ENCODE results near the gene GTF3C1.
"Not testable (repeated sequence)": the region's sequence is repeated elsewhere in the genome, so short reads cannot be mapped to it uniquely, and the experiment has no call there.

GTF3C1 gene

GRCh38 chr16:27437946-27438345 is 111.8 kb downstream of the GTF3C1 start:
- no peak overlapping the region for H3K27ac ChIP-seq (ENCODE audit: low read length)
- no peaks in the 10 kb centered on the region for H4K20me1 ChIP-seq (ENCODE audit: insufficient read depth, low read length)
- no peaks in the 10 kb centered on the region for H3F3A ChIP-seq (ENCODE audit: insufficient read depth, low read length)
- H3K4me1 ChIP-seq (ENCODE audit: low read length): no peaks in the 10 kb centered on the region
- H3K9me3 ChIP-seq (replicated peaks; ENCODE audit: insufficient read depth, low read length): no peaks in the 10 kb centered on the region
- no peak for DNase-seq
- H3K36me3 ChIP-seq (replicated peaks; ENCODE audit: insufficient read depth, low read length): no peaks in the 10 kb centered on the region
- no peaks in the 10 kb centered on the region for H3K9me2 ChIP-seq (replicated peaks; ENCODE audit: insufficient read depth, low read length)
- H3K4me3 ChIP-seq (ENCODE audit: low read length): no peak overlapping the region
- H3K27me3 ChIP-seq (replicated peaks; ENCODE audit: insufficient read depth, low read length): no peaks in the 10 kb centered on the region
- no peak overlapping the region for H3K4me2 ChIP-seq (ENCODE audit: low read depth, low read length)
- H3K79me2 ChIP-seq (ENCODE audit: low read length): no peaks in the 10 kb centered on the region
- TF ChIP-seq EZH2phosphoT487 (IDR thresholded peaks at IDR 0.05; ENCODE audit: low read length) (no peak), CTCF (IDR thresholded peaks at IDR 0.05; ENCODE audit: low read length) (no peak), EZH2 (optimal IDR thresholded peaks at IDR 0.05; ENCODE audit: low read depth, low read length) (no peak)
- H3K9ac ChIP-seq (ENCODE audit: low read length): no peak overlapping the region
- no peak overlapping the region for H2AFZ ChIP-seq (ENCODE audit: low read length)

DNA sequence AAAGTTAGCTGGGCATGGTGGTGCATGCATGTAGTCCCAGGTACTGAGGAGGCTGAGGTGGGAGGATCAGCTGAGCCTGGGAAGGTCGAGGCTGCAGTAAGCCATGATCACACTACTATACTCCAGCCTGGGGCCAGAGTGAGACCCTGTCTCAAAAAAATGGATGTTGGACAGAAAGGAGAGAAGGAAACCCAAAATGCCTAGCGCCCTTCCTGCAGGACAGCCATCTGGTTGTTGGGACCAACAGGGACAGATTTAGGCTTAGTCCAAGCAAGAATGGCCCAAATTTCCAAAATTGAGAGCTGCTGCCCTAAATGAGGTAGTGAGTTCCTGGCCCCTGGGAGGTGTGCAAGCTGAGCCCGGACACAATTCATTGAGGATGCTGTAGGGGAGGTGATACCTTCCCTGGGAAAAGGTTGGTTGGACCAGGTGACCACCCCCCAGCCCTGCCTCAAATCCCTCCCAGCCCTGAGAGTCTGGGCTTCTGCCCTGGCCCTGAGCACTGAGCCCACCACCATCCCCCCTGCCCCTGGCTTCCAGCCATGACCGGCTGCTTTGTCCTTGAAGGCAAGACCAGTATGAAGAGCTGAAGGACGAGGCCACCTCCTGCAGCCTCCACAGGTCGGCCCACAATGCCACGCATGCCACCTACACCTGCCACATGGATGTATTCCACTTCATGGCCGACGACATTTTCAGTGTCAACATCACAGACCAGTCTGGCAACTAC is 112.6 kb downstream of the GTF3C1 start:
- no peaks in the 10 kb centered on the region for H3F3A ChIP-seq (ENCODE audit: insufficient read depth, low read length)
- H3K4me2 ChIP-seq (ENCODE audit: low read depth, low read length): no peak overlapping the region
- H3K27me3 ChIP-seq (replicated peaks; ENCODE audit: insufficient read depth, low read length): no peaks in the 10 kb centered on the region
- DNase-seq: no peak
- no peaks in the 10 kb centered on the region for H3K4me1 ChIP-seq (ENCODE audit: low read length)
- TF ChIP-seq EZH2phosphoT487 (IDR thresholded peaks at IDR 0.05; ENCODE audit: low read length) (no peak), EZH2 (optimal IDR thresholded peaks at IDR 0.05; ENCODE audit: low read depth, low read length) (no peak), CTCF (IDR thresholded peaks at IDR 0.05; ENCODE audit: low read length) (no peak)
- no peaks in the 10 kb centered on the region for H3K36me3 ChIP-seq (replicated peaks; ENCODE audit: insufficient read depth, low read length)
- H3K9ac ChIP-seq (ENCODE audit: low read length): no peak overlapping the region
- no peaks in the 10 kb centered on the region for H3K9me2 ChIP-seq (replicated peaks; ENCODE audit: insufficient read depth, low read length)
- H3K4me3 ChIP-seq (ENCODE audit: low read length): no peak overlapping the region
- no peak overlapping the region for H3K27ac ChIP-seq (ENCODE audit: low read length)
- no peak overlapping the region for H2AFZ ChIP-seq (ENCODE audit: low read length)
- H3K79me2 ChIP-seq (ENCODE audit: low read length): no peaks in the 10 kb centered on the region
- no peaks in the 10 kb centered on the region for H3K9me3 ChIP-seq (replicated peaks; ENCODE audit: insufficient read depth, low read length)
- H4K20me1 ChIP-seq (ENCODE audit: insufficient read depth, low read length): no peaks in the 10 kb centered on the region

DNA sequence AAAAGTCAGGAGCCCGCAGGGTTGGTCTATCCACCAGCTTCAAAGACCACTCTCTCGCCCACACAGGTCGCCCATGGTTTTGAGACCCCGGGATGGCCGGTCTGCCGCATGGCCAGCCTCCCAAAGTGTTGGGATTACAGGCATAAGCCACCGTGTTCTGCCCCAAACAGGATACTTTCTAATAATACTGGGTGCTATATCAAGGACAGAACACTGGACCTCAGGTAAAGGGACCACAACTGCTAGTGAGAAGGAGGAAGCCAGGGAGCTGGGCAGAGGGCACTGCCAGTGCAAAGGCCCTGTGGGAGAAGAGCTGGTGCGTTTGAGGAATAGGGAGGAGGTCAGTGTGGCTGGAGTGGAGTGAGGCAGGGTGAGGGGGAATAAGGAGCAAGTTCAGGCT is 113.6 kb downstream of the GTF3C1 start:
- no peak overlapping the region for H3K27ac ChIP-seq (ENCODE audit: low read length)

GRCh38 chr16:27435146-27435545 is 114.6 kb downstream of the GTF3C1 start:
- H3K36me3 ChIP-seq (replicated peaks; ENCODE audit: insufficient read depth, low read length); DNase-seq; H3K27me3 ChIP-seq (replicated peaks; ENCODE audit: insufficient read depth, low read length); H3K79me2 ChIP-seq (ENCODE audit: low read length); H3K9ac ChIP-seq (ENCODE audit: low read length); H3K4me2 ChIP-seq (ENCODE audit: low read depth, low read length); H3K27ac ChIP-seq (ENCODE audit: low read length); H3K9me2 ChIP-seq (replicated peaks; ENCODE audit: insufficient read depth, low read length); H4K20me1 ChIP-seq (ENCODE audit: insufficient read depth, low read length); H3F3A ChIP-seq (ENCODE audit: insufficient read depth, low read length); H2AFZ ChIP-seq (ENCODE audit: low read length); H3K4me3 ChIP-seq (ENCODE audit: low read length); H3K9me3 ChIP-seq (replicated peaks; ENCODE audit: insufficient read depth, low read length): not testable (repeated sequence)
- H3K4me1 ChIP-seq (ENCODE audit: low read length): peaks cover 11% of the 10 kb centered on the region; the same call in 1 of the 2 replicates

More for the DNA sequence above, 113.6 kb downstream of the GTF3C1 start:
- Histone ChIP-seq H3K4me2 (ENCODE audit: low read depth, low read length) (no peak overlapping the region), H3K4me3 (ENCODE audit: low read length) (no peak overlapping the region), H3K4me1 (ENCODE audit: low read length) (0 out of 2 replicates have a peak, but pooled peaks cover 4% of the 10 kb centered on the region), H2AFZ (ENCODE audit: low read length) (no peak overlapping the region), H3K36me3 (replicated peaks; ENCODE audit: insufficient read depth, low read length) (no peaks in the 10 kb centered on the region), H3K9me3 (replicated peaks; ENCODE audit: insufficient read depth, low read length) (no peaks in the 10 kb centered on the region), H3K9me2 (replicated peaks; ENCODE audit: insufficient read depth, low read length) (no peaks in the 10 kb centered on the region), H3K79me2 (ENCODE audit: low read length) (no peaks in the 10 kb centered on the region), H3K9ac (ENCODE audit: low read length) (no peak overlapping the region), H3F3A (ENCODE audit: insufficient read depth, low read length) (no peaks in the 10 kb centered on the region), H3K27me3 (replicated peaks; ENCODE audit: insufficient read depth, low read length) (no peaks in the 10 kb centered on the region), H4K20me1 (ENCODE audit: insufficient read depth, low read length) (no peaks in the 10 kb centered on the region)
- TF ChIP-seq CTCF (IDR thresholded peaks at IDR 0.05; ENCODE audit: low read length) (no peak), EZH2phosphoT487 (IDR thresholded peaks at IDR 0.05; ENCODE audit: low read length) (no peak), EZH2 (optimal IDR thresholded peaks at IDR 0.05; ENCODE audit: low read depth, low read length) (no peak)
- no peak for DNase-seq

Measured in MM.1S (cell line).